Stimulated activated naive CD4-positive, alpha-beta T cell treated with Interleukin-2 at 50 U/mL for 16 hours (primary cell): ENCODE data around the gene RPS2.

Experiments used
- DNase-seq: peaks from one replicate; lab custom pipeline; 2025; lab: John Stamatoyannopoulos, UW

RPS2 gene

DNA sequence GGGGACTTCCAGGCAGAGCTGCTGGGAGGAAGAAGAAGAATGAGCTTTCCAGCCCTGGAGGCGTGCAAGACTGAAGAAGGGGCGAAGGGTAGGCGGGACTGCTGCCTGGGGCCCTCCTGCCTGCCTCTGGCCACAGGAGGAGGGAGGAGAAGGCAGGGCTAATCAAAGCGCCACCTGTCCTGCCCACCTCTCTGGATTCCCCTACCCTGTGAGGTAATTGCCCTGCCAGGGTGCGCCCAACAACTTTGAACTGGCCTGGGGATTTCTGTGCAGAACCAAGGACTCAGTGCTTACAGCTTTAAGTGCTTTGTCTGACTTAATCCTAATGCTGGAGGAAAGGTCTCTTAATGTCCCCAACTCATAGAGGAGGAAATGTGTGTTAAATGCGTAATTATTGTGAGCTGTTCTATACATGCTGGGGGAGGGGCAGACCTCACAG is 16.8 kb upstream of the RPS2 start, which contains the start of gene NOXO1:
NOXO1 (minus strand) TSS at position 72 of the 439 bp plus-strand sequence. CDS start 290 bp downstream, outside the sequence.
- no peak for DNase-seq

DNA sequence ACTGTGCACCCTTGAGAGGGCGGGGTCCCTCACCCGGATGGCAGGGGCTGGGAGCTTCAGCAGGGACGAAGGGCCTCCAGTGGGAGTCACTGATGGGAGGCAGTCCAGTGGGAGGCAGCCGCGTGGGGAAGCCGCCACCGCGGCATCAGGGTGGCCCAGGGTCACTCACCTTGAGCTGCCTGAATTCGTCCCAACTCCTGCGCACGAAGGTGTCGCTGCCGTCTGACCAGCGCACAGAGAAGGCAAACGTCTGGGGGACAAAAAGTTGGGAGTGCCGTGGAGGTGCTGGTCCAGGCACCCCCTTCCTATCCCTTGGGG is 16.1 kb upstream of the RPS2 start:
- DNase-seq: no peak

DNA sequence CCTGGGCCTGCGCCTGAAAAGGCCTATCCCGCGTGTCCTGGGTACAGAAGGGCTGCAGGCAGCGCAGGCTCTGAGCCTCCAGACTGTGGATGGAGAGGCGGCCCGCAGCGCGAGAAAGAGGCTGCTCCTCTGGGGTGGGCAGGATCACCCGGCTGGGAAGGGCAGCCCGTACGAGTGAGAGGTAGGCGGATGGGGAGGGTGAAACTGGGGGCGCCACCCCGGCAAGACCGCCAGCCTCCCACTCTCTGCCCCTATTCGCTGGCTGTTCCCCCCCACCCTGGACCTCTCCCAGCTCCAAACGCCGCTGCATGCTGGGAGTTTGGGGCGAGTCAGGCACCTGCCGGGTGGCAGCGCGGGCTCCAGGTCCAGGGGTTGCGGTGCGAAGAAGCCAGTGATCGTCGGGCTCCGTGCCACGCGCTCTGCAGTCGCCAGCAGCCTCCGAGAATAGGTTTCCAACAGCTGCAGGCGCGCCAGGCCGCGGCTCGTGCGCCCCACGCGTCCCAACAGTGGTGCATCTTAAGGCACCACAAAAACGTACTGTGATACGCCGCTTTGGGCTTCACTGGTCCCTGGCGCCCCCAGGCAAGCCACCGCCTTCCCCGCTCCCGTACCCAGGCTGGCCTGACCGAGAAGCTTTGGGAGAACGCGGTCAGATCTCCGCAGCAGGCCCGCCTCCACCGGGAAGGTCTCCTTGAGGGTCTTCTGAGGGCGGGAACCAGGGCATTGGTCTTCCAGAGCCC is 15.6 kb upstream of the RPS2 start:
- no peak for DNase-seq

DNA sequence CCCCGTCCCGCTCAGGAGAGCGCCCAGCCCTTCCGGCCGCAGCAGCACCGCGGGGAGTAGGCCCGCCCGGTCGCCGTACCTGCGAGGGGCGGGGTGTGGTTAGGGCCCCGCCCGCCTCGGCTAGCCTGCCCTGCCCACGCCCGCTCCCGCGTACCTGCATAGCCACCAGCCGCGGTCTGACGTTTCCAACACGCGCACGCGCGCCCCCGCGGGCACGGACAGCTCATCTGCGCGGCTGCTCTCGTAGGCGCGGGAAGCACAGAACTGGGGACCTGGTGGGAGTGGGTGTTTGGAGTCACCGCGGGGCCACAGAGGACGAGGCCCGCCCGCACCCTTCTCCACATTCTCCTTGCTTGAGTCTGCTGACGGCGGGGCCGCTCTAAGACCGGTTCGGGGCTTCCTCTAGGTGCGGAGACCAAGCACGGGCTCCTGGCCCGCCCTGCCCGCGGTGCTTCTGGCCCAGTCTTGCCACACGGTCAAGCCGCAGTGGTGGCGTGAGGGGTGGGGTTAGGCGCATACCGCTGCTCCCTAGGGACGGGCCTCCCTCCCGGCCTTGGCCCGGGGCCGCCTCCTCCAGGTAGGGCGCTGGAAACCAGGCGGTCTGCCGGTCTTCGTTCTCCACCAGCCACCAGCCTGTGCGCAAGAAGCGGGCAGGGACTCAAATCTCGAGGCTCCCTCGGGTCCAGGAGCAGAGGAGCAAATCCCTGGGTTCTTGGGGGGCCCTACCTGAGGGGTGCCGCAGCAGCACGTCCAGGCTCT is 14.8 kb upstream of the RPS2 start:
- DNase-seq: peak; percentile 37

DNA sequence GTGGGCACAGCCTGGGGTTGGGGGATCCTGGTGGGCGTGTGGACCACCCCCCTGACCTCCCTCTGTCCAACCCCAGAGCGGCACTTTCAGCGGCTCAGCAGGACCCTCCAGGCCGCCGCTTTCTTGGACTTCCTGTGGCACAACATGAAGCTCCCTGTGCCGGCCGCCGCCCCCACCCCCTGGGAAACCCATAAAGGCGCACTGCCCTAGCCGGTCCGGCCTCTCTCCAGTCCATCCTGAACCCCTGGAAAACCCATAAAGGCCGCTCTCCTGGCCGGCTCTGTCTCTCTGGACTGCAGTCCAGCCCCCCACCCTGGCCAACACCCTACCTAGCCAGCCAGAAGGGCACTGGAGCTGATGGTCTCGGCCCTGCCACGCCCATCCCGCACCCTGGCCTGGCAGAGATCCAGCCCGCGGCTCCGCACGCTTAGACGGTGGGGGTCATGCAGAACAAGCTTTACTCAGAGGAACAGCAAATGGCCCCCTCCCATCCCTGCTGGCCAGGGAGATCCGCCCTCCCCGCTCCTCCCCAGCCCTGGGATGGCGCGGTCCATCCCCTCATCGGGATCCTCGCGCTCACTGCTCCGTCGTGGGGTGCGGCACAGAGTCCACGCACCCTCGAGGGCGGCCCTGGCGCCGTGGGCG is 14.0 kb upstream of the RPS2 start:
- DNase-seq: no peak

DNA sequence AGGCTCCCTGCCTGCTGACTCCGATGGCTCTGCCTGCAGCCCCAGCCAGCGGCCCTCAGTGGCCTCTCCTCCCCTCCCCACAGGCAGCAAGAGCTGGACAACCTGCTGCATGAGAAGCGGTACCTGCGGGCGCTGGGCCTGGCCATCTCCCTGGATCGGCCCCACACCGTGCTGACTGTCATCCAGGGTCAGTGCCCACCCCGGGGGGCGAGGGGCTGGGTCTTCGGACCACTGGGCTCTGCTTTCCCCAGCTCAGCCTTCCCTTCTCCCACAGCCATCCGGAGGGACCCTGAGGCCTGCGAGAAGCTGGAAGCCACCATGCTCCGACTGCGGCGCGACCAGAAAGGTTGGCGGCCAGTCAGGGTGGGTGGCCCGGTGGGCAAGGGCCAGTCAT is 13.2 kb upstream of the RPS2 start:
- no peak for DNase-seq

DNA sequence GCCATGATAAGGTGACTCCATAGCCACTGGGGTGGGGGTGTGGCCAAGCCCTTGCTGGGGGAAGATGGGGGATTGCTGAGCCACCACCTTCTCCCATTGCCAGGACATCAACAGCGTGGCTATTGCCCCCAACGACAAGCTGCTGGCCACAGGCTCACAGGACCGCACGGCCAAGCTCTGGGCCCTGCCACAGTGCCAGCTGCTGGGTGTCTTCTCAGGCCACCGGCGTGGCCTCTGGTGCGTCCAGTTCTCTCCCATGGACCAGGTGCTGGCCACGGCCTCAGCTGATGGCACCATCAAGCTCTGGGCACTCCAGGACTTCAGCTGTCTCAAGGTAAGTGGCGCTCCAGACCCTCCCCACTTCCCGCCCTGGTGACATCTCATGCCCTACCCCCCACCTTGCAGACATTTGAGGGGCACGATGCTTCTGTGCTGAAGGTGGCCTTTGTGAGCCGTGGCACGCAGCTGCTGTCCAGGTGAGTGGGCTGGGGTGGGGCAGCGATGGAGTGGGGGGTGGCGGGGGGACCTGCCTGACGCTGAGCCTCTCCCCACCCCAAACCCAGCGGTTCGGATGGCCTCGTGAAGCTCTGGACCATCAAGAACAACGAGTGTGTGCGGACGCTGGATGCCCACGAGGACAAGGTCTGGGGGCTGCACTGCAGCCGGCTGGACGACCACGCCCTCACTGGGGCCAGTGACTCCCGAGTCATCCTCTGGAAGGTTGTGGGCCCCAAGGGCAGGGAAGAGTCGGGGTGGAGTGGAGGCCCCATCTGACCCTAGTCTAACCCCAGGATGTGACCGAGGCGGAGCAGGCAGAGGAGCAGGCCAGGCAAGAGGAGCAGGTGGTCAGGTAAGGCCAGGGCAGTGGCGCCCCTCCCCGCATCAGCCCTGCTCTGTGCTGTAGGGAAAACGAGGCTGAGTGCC is 12.6 kb upstream of the RPS2 start:
- no peak for DNase-seq

DNA sequence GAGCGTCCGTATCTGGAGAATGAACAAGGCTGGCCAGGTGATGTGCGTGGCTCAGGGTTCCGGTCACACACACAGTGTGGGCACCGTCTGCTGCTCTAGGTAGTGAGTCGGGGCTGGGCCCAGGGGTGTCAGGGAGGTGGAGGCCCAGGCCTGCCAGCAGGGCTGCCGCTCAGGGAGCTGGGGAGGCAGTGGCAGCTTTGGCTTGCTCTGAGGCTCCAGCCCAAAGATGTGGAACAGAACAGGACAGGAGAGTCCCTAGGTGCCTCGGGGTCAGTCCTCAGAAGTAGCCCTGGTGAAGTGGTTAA is 11.5 kb upstream of the RPS2 start:
- no peak for DNase-seq

DNA sequence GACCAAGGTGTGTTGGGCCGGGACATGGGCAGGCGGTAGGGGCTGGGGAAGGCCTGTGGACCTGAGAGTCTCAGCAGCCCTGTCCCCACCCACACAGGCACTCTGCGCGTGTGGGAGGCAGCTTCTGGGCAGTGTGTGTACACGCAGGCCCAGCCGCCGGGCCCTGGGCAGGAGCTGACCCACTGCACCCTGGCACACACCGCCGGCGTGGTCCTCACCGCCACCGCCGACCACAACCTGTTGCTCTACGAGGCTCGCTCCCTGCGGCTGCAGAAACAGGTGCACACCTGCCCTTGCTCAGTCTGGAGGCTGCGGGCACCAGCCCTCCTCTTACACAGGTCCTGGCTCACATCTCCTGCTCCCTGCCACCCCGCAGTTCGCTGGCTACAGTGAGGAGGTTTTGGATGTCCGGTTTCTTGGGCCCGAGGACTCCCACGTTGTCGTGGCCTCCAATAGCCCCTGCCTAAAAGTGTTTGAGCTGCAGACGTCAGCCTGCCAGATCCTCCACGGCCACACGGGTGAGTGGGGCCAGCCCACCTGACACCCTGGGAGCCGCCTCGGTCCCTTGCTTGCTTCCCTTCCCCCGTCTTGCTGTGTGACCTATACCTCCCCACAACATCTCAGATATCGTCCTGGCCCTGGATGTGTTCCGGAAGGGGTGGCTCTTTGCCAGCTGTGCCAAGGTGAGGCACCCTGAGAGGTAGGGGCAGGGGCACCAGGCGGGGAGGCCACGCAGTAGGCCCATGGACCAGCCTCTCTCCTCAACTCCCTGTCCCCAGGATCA is 11.0 kb upstream of the RPS2 start:
- DNase-seq: no peak

DNA sequence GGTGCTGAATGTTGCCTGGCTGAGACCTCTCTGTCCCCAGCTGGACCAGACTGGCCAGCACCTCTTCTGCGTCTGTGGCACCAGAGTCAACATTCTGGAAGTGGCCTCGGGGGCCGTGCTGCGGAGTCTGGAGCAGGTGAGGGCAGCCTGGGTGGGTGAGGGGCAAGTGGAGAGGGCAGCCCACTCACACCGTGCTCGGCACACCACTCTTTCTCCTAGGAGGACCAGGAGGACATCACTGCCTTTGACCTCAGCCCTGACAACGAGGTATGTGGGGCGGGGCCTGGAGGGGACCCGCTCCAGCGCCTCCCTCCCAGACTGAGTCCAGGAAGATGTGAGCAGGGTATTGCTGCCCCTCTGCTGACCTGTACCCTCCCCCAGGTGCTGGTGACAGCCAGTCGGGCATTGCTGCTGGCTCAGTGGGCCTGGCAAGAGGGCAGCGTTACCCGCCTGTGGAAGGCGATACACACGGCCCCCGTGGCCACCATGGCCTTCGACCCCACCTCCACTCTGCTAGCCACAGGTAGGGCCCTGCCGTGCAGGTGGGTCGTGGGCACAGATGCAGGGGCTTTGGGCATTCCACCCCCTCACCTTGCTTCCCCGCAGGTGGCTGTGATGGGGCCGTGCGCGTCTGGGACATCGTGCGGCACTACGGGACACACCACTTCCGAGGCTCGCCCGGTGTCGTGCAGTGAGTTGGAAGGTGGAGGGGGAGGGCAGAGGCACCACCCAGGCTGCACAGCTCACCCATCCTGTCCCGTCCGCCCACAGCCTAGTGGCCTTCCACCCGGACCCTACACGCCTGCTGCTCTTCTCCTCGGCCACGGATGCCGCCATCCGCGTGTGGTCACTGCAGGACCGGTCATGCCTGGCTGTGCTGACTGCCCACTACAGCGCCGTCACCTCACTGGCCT is 9.8 kb upstream of the RPS2 start:
- no peak for DNase-seq

DNA sequence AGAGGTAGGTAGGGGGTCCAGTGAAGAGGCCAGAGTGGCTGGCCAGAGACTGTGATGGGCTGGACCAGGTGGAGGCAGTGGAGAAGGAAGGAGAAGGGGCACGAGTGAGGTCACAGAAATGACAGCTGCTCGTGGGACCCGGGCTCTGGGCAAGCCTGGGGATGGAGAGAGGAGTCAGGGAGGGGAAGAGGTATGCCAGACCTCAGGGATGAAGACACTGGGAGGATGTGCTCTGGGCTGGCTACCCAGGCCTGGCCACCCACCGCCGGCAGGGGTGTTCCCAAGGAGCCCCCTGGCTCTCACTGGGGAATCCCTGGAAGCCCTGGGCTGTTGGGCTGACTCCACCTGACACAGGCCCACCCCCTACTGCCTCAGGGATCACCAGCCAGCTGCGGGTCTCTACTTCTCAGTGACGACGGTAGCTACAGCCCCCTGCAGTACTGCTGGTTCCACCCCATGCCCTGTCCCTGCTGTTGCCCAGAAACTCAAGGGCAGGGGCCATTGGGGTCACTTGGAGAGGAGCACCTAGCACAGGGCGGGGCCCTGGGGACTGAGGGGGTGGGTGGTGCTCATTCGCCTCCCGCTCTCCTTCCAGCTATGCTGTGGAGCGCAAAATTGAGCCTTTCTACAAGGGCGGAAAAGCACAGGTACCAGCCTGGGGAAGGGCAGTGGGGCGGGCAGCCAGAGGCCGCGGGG is 9.0 kb upstream of the RPS2 start:
- no peak for DNase-seq

DNA sequence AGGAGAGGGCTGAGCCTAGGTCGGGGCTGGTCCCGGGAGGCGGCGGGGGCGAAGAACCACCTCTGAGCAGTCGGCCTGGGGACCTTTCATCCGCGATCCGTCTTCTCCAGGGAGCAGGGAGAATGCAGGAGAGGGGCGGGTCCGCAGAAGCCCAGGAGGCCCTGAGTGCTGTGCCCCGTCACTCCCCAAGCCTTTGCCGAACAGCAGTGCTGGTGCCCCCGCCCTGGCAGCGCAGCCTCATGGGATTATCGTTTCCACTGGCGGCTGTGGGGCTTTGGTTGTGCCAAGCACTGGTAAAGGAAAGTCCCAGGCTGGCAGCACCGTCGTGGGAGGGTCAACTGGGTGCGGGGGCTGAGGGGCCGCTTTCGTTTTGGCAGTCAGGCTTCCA is 7.9 kb upstream of the RPS2 start:
- peak; percentile 14 for DNase-seq

DNA sequence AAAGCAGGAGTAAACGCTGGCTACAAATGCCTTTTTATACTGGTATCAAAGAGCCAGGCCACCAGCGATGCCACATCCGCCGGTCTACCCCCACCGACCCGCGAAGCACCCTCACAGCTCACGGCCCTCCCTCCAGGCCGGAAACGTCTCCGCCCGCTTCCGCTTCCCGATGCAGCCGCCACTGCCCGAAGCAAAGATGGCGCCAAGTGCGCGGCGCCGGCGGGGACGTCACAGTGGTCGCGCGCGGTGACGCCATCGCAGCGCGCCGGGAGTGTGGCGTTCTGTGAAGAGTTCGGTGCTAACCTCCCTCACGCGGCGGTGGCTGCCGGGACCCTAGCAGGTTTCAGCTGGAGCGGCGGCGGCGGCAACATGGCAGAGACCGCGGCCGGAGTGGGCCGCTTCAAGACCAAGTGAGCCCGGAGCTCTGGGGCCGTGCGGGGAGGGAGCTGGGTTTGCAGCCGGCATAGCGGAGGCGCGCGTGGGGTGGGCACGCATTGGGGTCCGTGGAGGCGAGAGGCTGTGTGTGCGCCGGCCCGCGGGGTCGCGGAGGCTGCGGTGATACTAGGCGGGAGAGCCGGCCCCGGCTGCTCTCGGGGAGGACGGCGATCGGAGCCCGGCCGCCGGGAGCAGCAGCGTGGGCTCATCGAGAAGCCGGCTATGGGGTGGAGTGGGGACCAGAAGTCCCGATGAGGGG is 7.3 kb upstream of the RPS2 start, which contains the start of gene TBL3:
TBL3 (plus strand) TSS at position 258 of the 694 bp plus-strand sequence; CDS start at position 370, 112 bp downstream.
- peak; percentile 94 for DNase-seq

DNA sequence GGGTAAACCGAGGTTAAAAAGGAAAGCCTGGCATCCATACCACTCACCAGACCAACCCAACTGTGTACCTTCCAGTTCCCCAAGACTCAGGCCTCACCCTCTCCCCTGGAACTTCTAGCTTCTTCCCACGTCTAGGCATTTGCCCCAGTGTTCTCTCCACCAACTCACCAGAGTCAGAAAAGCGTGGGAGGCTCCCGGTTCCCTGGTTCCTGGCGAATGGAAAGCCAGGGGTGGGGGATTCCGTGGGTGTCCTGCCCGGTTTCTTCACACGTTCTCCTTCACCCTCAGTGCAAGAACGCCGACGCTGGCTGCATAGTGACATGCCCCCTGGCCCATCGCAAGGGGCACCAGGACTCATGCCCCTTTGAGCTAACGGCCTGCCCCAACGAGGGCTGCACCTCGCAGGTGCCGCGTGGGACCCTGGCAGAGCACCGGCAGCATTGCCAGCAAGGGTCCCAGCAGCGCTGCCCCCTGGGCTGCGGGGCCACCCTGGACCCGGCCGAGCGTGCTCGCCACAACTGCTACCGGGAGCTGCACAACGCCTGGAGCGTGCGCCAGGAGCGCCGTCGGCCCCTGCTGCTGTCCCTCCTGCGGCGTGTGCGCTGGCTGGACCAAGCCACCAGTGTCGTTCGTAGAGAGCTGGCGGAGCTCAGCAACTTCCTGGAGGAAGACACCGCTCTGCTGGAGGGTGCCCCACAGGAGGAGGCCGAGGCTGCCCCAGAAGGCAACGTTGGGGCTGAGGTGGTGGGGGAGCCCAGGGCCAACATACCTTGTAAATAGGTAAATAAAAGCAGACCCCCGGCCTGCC is 3.7 kb upstream of the RPS2 start:
- no peak for DNase-seq

DNA sequence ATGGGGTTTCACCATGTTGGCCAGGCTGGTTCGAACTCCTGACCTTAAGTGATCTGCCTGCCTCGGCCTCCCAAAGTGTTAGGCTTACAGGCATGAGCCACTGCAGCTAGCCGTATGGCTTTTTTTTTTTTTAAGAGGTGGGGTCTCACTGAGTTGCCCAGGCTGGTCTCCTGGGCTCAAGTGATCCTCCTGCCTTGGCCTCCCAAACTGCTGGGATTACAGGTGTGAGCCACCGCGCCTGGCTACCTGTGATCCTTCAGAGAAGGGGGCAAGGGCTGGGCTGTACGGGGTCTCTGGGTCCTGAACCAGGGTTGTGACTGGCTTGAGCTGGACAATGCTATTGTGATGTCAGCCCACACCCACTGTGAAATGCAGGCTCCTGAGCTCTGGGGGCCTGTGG is 1.8 kb upstream of the RPS2 start, which contains the start of gene RNF151:
RNF151 (plus strand) TSS at position 397 of the 400 bp plus-strand sequence. CDS start 26 bp downstream, outside the sequence.
- no peak for DNase-seq

DNA sequence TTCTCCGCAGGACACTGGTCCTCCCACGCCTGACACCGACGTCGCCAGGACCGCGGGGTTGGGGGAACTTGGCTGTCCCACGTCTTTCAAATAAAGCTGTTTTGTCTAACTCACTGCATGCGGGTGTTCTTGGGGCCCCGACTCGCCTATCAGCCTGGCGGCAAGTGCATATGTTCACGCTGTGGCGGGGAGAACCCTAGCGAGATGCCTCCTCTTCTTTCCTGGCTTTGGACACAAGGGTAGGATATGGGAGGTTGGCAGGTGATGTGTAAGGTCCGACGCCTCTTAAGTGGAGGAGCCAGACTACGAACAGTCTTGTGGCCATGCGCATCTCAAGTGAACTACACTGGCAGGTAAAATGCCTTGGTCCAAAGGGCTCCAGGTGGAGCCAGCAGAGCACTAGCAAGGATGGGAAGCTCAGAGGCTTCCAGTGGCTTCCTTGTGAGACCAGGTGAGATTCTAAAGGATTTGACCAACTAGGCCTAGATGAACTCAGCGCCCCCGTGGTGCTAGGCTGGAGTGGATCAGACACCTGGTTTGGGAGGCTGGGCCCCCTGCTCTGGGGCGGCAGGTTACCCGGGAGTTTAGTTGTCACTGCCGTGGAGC is 873 bp upstream of the RPS2 start:
- DNase-seq: no peak

DNA sequence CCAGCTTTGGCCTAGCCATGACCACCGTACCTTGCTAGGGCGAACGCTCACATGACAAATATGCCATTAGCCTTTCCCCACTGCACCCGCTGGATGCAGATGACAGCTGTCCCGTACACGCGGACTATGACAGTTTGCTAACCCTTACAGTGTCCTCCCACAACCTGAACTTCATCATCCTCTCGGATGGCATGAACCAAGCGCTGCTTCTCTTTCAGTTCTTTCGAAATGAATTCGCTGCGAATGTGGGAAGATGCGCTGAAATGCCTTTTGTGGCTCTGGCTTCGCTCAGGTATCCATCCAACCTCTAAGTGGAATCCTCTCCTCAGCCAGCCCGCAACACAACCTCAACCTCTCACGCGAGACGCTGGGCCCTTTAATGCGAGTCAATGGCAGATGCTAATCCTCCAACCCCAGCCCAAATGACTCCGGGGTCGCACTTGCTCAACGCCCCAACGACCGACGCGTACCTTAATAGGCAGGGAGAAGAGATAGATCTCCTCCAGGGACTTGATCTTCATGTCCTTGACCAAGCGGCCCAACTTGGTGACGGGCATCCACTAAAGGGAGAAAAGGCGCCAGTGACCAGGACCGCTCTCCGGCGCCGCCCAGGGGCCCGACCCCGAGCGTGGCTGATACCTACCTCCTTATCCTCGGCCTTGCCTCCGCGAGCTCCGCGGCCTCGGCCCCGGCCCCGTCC is 670 bp downstream of the RPS2 start:
- peak; percentile 40 for DNase-seq
